ENCODE results near the gene PRADC1.

DNA sequence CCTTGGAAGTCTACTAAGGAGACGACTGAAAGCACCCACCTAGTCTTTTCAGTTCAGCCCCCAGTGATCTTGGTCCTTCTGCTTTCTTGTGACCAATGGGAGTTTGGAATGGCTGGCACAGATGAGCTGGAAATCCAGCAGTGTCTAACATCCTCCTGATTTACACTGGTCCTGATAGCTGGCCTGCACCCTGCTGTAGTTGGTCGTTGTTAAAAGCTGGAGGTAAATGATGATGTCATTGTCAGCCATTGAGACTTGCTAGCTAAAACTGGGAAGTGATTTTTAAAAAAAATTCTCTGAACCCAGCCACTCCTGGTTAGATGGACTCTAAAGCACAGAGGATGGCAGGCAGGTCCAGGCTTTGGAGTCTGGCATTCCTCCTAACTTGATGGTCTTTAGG is 20.4 kb upstream of the PRADC1 start:
- TF ChIP-seq ZNF317 (CRISPR knock-in tag; IDR thresholded peaks at IDR 0.05; ENCODE audit: borderline replicate concordance, low read depth) (no peak), TCF7 (CRISPR knock-in tag; IDR thresholded peaks at IDR 0.05; ENCODE audit: low read depth) (no peak), PRRX2 (CRISPR knock-in tag; IDR thresholded peaks at IDR 0.05) (no peak)
- TF ChIP-seq, protein P1, sequence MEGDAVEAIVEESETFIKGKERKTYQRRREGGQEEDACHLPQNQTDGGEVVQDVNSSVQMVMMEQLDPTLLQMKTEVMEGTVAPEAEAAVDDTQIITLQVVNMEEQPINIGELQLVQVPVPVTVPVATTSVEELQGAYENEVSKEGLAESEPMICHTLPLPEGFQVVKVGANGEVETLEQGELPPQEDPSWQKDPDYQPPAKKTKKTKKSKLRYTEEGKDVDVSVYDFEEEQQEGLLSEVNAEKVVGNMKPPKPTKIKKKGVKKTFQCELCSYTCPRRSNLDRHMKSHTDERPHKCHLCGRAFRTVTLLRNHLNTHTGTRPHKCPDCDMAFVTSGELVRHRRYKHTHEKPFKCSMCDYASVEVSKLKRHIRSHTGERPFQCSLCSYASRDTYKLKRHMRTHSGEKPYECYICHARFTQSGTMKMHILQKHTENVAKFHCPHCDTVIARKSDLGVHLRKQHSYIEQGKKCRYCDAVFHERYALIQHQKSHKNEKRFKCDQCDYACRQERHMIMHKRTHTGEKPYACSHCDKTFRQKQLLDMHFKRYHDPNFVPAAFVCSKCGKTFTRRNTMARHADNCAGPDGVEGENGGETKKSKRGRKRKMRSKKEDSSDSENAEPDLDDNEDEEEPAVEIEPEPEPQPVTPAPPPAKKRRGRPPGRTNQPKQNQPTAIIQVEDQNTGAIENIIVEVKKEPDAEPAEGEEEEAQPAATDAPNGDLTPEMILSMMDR (IDR thresholded peaks at IDR 0.05), result no peak
- TF ChIP-seq, protein P2, sequence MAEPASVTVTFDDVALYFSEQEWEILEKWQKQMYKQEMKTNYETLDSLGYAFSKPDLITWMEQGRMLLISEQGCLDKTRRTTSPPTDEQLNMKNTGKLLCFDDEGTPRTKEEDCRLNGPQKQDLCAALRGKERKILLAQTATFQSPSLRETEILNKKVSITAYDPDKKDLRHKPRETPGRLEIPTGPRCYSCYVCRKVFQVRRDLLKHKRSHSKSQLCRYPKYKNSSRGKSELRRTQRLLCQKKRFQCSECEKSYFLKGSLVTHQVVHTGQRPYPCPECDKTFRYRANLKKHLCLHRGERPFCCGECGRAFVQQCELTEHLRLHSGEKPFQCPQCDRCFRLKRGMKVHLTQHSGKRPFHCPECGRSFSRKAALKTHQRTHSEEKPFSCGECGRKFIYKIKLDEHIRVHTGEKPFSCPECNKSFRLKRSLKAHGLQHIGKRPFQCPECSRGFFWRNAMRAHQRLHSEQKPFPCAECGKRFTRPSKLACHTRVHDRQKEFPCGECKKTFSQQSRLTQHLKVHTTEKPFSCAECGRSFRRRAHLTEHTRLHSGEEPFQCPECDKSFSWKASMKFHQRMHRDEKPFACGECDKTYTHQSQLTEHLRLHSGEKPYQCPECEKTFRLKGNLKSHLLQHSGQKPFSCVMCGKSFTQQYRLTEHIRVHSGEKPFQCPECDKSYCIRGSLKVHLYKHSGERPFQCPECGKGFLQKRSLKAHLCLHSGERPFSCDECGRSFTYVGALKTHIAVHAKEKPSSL (CRISPR knock-in tag; conservative IDR thresholded peaks at IDR 0.05), result no peak
- TF ChIP-seq, protein P3, sequence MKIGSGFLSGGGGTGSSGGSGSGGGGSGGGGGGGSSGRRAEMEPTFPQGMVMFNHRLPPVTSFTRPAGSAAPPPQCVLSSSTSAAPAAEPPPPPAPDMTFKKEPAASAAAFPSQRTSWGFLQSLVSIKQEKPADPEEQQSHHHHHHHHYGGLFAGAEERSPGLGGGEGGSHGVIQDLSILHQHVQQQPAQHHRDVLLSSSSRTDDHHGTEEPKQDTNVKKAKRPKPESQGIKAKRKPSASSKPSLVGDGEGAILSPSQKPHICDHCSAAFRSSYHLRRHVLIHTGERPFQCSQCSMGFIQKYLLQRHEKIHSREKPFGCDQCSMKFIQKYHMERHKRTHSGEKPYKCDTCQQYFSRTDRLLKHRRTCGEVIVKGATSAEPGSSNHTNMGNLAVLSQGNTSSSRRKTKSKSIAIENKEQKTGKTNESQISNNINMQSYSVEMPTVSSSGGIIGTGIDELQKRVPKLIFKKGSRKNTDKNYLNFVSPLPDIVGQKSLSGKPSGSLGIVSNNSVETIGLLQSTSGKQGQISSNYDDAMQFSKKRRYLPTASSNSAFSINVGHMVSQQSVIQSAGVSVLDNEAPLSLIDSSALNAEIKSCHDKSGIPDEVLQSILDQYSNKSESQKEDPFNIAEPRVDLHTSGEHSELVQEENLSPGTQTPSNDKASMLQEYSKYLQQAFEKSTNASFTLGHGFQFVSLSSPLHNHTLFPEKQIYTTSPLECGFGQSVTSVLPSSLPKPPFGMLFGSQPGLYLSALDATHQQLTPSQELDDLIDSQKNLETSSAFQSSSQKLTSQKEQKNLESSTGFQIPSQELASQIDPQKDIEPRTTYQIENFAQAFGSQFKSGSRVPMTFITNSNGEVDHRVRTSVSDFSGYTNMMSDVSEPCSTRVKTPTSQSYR (CRISPR knock-in tag; IDR thresholded peaks at IDR 0.05), result no peak

All from WTC11 (cell line).